ENCODE results near the gene CALML5. TPM values are rescaled to one million over a fixed set of nuclear protein-coding genes. Genes with fewer than 3 reads are reported as not detected.

The CALML5 gene
- polyA plus RNA-seq, 1 of the 3 experiments (the other 2 are of a cell fraction), result not detected

- Histone ChIP-seq H3F3A (replicated peaks; ENCODE audit: insufficient read depth) (no peaks in the 10 kb centered on the region), H3K4me1 (ENCODE audit: control insufficient read depth in 1 of 2, insufficient read depth in 2 of 2, low read depth in 1 of 2, low read length in 1 of 2) (no peaks in the 10 kb centered on the region; a peak in 1 of 4 replicates), H3K36me3 (replicated peaks in 1 of 2; ENCODE audit: control insufficient read depth in 1 of 2, insufficient read depth in 2 of 2, low read length in 1 of 2) (no peaks in the 10 kb centered on the region), H3K4me3 (ENCODE audit: low read depth in 2 of 2, low read length in 1 of 2) (no peak overlapping the region), H3K9me3 (no peaks in the 10 kb centered on the region), H2AFZ (ENCODE audit: low read depth) (no peak overlapping the region), H3K79me2 (ENCODE audit: insufficient read depth) (no peaks in the 10 kb centered on the region), H3K4me2 (no peak overlapping the region), H3K9me2 (no peaks in the 10 kb centered on the region), H3K9ac (no peak overlapping the region), H3K27ac (ENCODE audit: low read depth in 2 of 2, low read length in 1 of 2) (no peak overlapping the region), H3K27me3 (ENCODE audit: insufficient read depth) (no peaks in the 10 kb centered on the region), H4K20me1 (ENCODE audit: insufficient read depth) (no peaks in the 10 kb centered on the region)
- POLR2A ChIA-PET, result no interaction called here
- DNase-seq, result no peak
- TF ChIP-seq NFIC (IDR thresholded peaks at IDR 0.05; ENCODE audit: borderline replicate concordance) (no peak), IRF3 (IDR thresholded peaks at IDR 0.05; ENCODE audit: low read depth, low read length) (no peak), POLR2AphosphoS5 (IDR thresholded peaks at IDR 0.05; ENCODE audit: low read depth, low read length) (no peak), GABPA (IDR thresholded peaks at IDR 0.05; ENCODE audit: low read depth) (no peak), GATA2 (CRISPR knock-in tag; IDR thresholded peaks at IDR 0.05) (no peak), YY1 (IDR thresholded peaks at IDR 0.05; ENCODE audit: low read depth) (no peak), MXI1 (IDR thresholded peaks at IDR 0.05; ENCODE audit: low read depth, low read length) (no peak), SMC3 (IDR thresholded peaks at IDR 0.05; ENCODE audit: low read depth, low read length) (no peak), RAD21 (IDR thresholded peaks at IDR 0.05; ENCODE audit: low read length) (no peak), CHD2 (IDR thresholded peaks at IDR 0.05; ENCODE audit: low read length, partially characterized antibody) (no peak), TEAD4 (IDR thresholded peaks at IDR 0.05; ENCODE audit: borderline replicate concordance, insufficient read depth) (no peak)
- WGBS (ENCODE audit: low lambda C conversion rate), result 82% methylated on average over 9 of the region's 9 CpGs
- CTCF ChIA-PET, result no interaction called here
Observed at GRCh38 chr10:5509236-5509635, 9.9 kb upstream of the CALML5 start.

- Histone ChIP-seq H3K27me3 (ENCODE audit: insufficient read depth) (no peaks in the 10 kb centered on the region), H3K27ac (ENCODE audit: low read depth in 2 of 2, low read length in 1 of 2) (no peak overlapping the region), H3K79me2 (ENCODE audit: insufficient read depth) (no peaks in the 10 kb centered on the region), H3K4me2 (no peak overlapping the region), H3F3A (replicated peaks; ENCODE audit: insufficient read depth) (no peaks in the 10 kb centered on the region), H3K9me2 (no peaks in the 10 kb centered on the region), H3K4me3 (ENCODE audit: low read depth in 2 of 2, low read length in 1 of 2) (no peak overlapping the region), H3K9ac (no peak overlapping the region), H3K36me3 (replicated peaks in 1 of 2; ENCODE audit: control insufficient read depth in 1 of 2, insufficient read depth in 2 of 2, low read length in 1 of 2) (no peaks in the 10 kb centered on the region), H2AFZ (ENCODE audit: low read depth) (no peak overlapping the region), H3K9me3 (no peaks in the 10 kb centered on the region), H4K20me1 (ENCODE audit: insufficient read depth) (no peaks in the 10 kb centered on the region), H3K4me1 (ENCODE audit: control insufficient read depth in 1 of 2, insufficient read depth in 2 of 2, low read depth in 1 of 2, low read length in 1 of 2) (no peaks in the 10 kb centered on the region; a peak in 1 of 4 replicates)
- no peak for DNase-seq
- WGBS (ENCODE audit: low lambda C conversion rate), result 94% methylated on average over 6 of the region's 6 CpGs
- ChIA-PET POLR2A (no interaction called here), CTCF (no interaction called here)
- TF ChIP-seq SIN3A (IDR thresholded peaks at IDR 0.05; ENCODE audit: borderline replicate concordance, low read depth, low read length) (no peak), CTCF (IDR thresholded peaks at IDR 0.05) (no peak), IRF3 (IDR thresholded peaks at IDR 0.05; ENCODE audit: low read depth, low read length) (no peak), RFX5 (IDR thresholded peaks at IDR 0.05; ENCODE audit: low read length) (no peak), MEF2A (IDR thresholded peaks at IDR 0.05; ENCODE audit: borderline replicate concordance, low read depth) (no peak), REST (IDR thresholded peaks at IDR 0.05; ENCODE audit: low read depth, low read length) (no peak), ELF1 (IDR thresholded peaks at IDR 0.05) (no peak), CHD2 (IDR thresholded peaks at IDR 0.05; ENCODE audit: low read length, partially characterized antibody) (no peak), EP300 (IDR thresholded peaks at IDR 0.05; ENCODE audit: borderline replicate concordance in 1 of 2, low read depth in 1 of 2, low read length in 1 of 2) (no peak), TAF1 (IDR thresholded peaks at IDR 0.05; ENCODE audit: borderline replicate concordance, low read depth, low read length) (no peak), EZH2phosphoT487 (IDR thresholded peaks at IDR 0.05; ENCODE audit: borderline replicate concordance, low read depth) (no peak), RXRA (IDR thresholded peaks at IDR 0.05; ENCODE audit: borderline replicate concordance, low read depth) (no peak)
- TF ChIP-seq, protein P1, sequence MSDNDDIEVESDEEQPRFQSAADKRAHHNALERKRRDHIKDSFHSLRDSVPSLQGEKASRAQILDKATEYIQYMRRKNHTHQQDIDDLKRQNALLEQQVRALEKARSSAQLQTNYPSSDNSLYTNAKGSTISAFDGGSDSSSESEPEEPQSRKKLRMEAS (IDR thresholded peaks at IDR 0.05; ENCODE audit: low read depth), result no peak
Observed at GRCh38 chr10:5508786-5509185, 9.4 kb upstream of the CALML5 start.

Measured in SK-N-SH (cell line).